HL-60 (cell line): ENCODE measurements around the gene PRKAR1B.

Experiments used
- GABPA ChIP-seq: IDR thresholded peaks from 2 replicates; pipeline ENCODE4 v1.6.1; 2012; ENCODE audit warnings: low read depth
- POLR2AphosphoS5 ChIP-seq: IDR thresholded peaks from 2 replicates; pipeline ENCODE4 v1.6.1; 2012; ENCODE audit warnings: low read depth
- SPI1 ChIP-seq: IDR thresholded peaks from 2 replicates; pipeline ENCODE4 v1.6.1; 2012; ENCODE audit warnings: low read depth, mild to moderate bottlenecking, borderline replicate concordance
- TF ChIP-seq, protein P1 (sequence below): IDR thresholded peaks from one replicate; pipeline ENCODE4 v1.5.1; 2011; ENCODE audit warnings: low read length, control low read depth, inconsistent platforms; ENCODE audit not compliant: insufficient read depth
- TF ChIP-seq, protein P2 (sequence below): IDR thresholded peaks from 2 replicates; pipeline ENCODE4 v1.6.1; 2012; ENCODE audit warnings: low read depth; ENCODE audit not compliant: insufficient replicate concordance

DNA sequence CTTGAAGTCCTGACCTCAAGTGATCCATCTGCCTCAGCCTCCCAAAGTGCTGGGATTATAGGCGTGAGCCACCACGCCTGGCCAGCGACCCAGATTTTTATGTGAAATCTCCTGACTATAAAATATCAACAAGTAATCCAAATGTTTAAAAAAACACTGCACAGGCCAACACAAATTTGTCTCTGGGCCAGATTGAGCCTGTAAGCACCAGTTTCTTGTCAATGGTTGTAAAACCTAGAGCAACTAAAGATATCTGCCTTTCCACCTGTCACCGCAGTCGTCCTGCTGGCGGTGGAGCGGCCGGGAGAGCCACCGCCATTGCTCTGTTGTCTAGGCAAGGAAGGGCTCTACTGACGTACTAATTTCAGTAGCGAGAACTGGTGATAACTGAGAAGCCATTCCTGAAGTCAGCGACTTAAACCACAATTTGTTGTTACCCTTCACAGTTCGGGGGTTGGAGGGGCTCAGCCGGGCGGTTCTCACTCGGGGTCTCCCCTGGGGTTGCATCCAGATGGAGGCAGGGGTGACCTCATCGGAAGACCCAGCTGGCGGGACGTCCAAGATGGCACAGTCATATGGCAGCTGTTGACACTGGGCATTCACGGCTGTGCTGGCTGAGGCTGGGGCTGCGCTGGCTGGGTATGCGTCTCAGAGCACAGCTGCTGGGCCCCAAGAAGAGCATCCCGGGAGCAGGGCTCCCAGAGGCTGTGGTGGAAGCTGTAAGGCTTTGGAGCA is 152.3 kb downstream of the PRKAR1B start:
- TF ChIP-seq, protein P1, sequence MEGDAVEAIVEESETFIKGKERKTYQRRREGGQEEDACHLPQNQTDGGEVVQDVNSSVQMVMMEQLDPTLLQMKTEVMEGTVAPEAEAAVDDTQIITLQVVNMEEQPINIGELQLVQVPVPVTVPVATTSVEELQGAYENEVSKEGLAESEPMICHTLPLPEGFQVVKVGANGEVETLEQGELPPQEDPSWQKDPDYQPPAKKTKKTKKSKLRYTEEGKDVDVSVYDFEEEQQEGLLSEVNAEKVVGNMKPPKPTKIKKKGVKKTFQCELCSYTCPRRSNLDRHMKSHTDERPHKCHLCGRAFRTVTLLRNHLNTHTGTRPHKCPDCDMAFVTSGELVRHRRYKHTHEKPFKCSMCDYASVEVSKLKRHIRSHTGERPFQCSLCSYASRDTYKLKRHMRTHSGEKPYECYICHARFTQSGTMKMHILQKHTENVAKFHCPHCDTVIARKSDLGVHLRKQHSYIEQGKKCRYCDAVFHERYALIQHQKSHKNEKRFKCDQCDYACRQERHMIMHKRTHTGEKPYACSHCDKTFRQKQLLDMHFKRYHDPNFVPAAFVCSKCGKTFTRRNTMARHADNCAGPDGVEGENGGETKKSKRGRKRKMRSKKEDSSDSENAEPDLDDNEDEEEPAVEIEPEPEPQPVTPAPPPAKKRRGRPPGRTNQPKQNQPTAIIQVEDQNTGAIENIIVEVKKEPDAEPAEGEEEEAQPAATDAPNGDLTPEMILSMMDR, result no peak
- TF ChIP-seq POLR2AphosphoS5, result no peak
- TF ChIP-seq, protein P2, sequence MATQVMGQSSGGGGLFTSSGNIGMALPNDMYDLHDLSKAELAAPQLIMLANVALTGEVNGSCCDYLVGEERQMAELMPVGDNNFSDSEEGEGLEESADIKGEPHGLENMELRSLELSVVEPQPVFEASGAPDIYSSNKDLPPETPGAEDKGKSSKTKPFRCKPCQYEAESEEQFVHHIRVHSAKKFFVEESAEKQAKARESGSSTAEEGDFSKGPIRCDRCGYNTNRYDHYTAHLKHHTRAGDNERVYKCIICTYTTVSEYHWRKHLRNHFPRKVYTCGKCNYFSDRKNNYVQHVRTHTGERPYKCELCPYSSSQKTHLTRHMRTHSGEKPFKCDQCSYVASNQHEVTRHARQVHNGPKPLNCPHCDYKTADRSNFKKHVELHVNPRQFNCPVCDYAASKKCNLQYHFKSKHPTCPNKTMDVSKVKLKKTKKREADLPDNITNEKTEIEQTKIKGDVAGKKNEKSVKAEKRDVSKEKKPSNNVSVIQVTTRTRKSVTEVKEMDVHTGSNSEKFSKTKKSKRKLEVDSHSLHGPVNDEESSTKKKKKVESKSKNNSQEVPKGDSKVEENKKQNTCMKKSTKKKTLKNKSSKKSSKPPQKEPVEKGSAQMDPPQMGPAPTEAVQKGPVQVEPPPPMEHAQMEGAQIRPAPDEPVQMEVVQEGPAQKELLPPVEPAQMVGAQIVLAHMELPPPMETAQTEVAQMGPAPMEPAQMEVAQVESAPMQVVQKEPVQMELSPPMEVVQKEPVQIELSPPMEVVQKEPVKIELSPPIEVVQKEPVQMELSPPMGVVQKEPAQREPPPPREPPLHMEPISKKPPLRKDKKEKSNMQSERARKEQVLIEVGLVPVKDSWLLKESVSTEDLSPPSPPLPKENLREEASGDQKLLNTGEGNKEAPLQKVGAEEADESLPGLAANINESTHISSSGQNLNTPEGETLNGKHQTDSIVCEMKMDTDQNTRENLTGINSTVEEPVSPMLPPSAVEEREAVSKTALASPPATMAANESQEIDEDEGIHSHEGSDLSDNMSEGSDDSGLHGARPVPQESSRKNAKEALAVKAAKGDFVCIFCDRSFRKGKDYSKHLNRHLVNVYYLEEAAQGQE, result no peak
- TF ChIP-seq GABPA, result no peak
- no peak for TF ChIP-seq SPI1
